Mesenchymal stem cell (in vitro differentiated cells and primary cell): ENCODE measurements around the gene SH3PXD2A.

Experiments
- DNase-seq: peaks from one replicate; pipeline ENCODE4 v3.0.0-alpha.2; 2013
- H2AFZ ChIP-seq: one replicate; pipeline ENCODE4 v1.6.1; 2013; ENCODE audit warnings: low read depth, mild to moderate bottlenecking, control low read depth, inconsistent platforms, low read length, moderate library complexity
- H2AK5ac ChIP-seq: 2 replicates; pipeline ENCODE4 v1.6.1; 2013; ENCODE audit warnings: low read length, moderate library complexity, mild to moderate bottlenecking, inconsistent platforms; ENCODE audit not compliant: severe bottlenecking
- H2BK120ac ChIP-seq: one replicate; pipeline ENCODE4 v1.6.1; 2013; ENCODE audit warnings: low read depth, mild to moderate bottlenecking, inconsistent platforms, low read length, moderate library complexity
- H2BK12ac ChIP-seq, 2 experiments: one replicate each; pipeline ENCODE4 v1.6.1; 2013; ENCODE audit warnings: inconsistent platforms in 2 of 2, low read length in 2 of 2, mild to moderate bottlenecking in 2 of 2, moderate library complexity in 2 of 2, control low read depth in 1 of 2
- H2BK15ac ChIP-seq: one replicate; pipeline ENCODE4 v1.6.1; 2013; ENCODE audit warnings: mild to moderate bottlenecking, low read depth, inconsistent platforms; ENCODE audit not compliant: poor library complexity, severe bottlenecking
- H2BK5ac ChIP-seq: 2 replicates; pipeline ENCODE4 v1.6.1; 2013; ENCODE audit warnings: low read depth, mild to moderate bottlenecking, low read length, control low read depth, inconsistent platforms; ENCODE audit not compliant: poor library complexity, severe bottlenecking
- H3K14ac ChIP-seq, 2 experiments: one replicate each; pipeline ENCODE4 v1.6.1; 2013; ENCODE audit warnings: inconsistent platforms in 2 of 2, low read length in 2 of 2, control low read depth in 1 of 2, mild to moderate bottlenecking in 1 of 2, moderate library complexity in 1 of 2
- H3K18ac ChIP-seq, 2 experiments: one replicate each; pipeline ENCODE4 v1.6.1; 2013; ENCODE audit warnings: inconsistent platforms in 2 of 2, low read length in 2 of 2, control low read depth in 1 of 2, low read depth in 1 of 2, mild to moderate bottlenecking in 1 of 2
- H3K23ac ChIP-seq, 2 experiments: one replicate each; pipeline ENCODE4 v1.6.1; 2013; ENCODE audit warnings: inconsistent platforms in 2 of 2, low read length in 2 of 2, mild to moderate bottlenecking in 2 of 2, moderate library complexity in 2 of 2, control low read depth in 1 of 2
- H3K27ac ChIP-seq: 2 replicates; pipeline ENCODE4 v1.5.1; 2013; ENCODE audit warnings: mild to moderate bottlenecking, moderate library complexity, low read length, control low read depth, inconsistent platforms; ENCODE audit not compliant: poor library complexity, severe bottlenecking
- H3K27me3 ChIP-seq, 2 experiments: 2 replicates each; pipeline versions ENCODE4 v1.6.1 to v1.7.0; 2013; ENCODE audit warnings: low read length in 2 of 2, mild to moderate bottlenecking in 2 of 2, moderate library complexity in 2 of 2, control low read depth in 1 of 2, inconsistent platforms in 1 of 2; ENCODE audit not compliant: control insufficient read depth in 1 of 2, insufficient read depth in 1 of 2
- H3K36me3 ChIP-seq, 2 experiments: 2 replicates each; pipeline versions ENCODE4 v1.6.1 to v1.7.0; 2013; ENCODE audit warnings: low read length in 2 of 2, control low read depth in 1 of 2, inconsistent platforms in 1 of 2, low read depth in 1 of 2, mild to moderate bottlenecking in 1 of 2; ENCODE audit not compliant: insufficient read depth in 2 of 2, control insufficient read depth in 1 of 2
- H3K4ac ChIP-seq, 2 experiments: one replicate each; pipeline ENCODE4 v1.6.1; 2013; ENCODE audit warnings: inconsistent platforms in 2 of 2, low read length in 2 of 2, mild to moderate bottlenecking in 2 of 2, moderate library complexity in 2 of 2, control low read depth in 1 of 2, low read depth in 1 of 2
- H3K4me1 ChIP-seq: 2 replicates; pipeline ENCODE4 v1.6.1; 2013; ENCODE audit warnings: low read depth, low read length, control low read depth; ENCODE audit not compliant: control insufficient read depth, insufficient read depth
- H3K4me2 ChIP-seq: 2 replicates; pipeline ENCODE4 v1.6.1; 2013; ENCODE audit warnings: low read length, mild to moderate bottlenecking, inconsistent platforms; ENCODE audit not compliant: poor library complexity, severe bottlenecking
- H3K4me3 ChIP-seq, 2 experiments: 2 replicates each; pipeline versions ENCODE4 v1.5.1 to v1.7.0; 2013; ENCODE audit warnings: low read length in 2 of 2, mild to moderate bottlenecking in 2 of 2, control low read depth in 1 of 2, low read depth in 1 of 2; ENCODE audit not compliant: insufficient read depth in 1 of 2
- H3K79me1 ChIP-seq: replicated peaks from 2 replicates; pipeline ENCODE4 v1.6.1; 2013; ENCODE audit warnings: mild to moderate bottlenecking, control low read depth, low read length, inconsistent platforms; ENCODE audit not compliant: poor library complexity, severe bottlenecking
- H3K9ac ChIP-seq: 2 replicates; pipeline ENCODE4 v1.7.0; 2013; ENCODE audit warnings: mild to moderate bottlenecking, low read length, moderate library complexity
- H3K9me3 ChIP-seq: 2 replicates; pipeline ENCODE4 v1.7.0; 2013; ENCODE audit warnings: mild to moderate bottlenecking, low read length; ENCODE audit not compliant: control insufficient read depth
- H4K8ac ChIP-seq: one replicate; pipeline ENCODE4 v1.6.1; 2013; ENCODE audit warnings: inconsistent platforms, mild to moderate bottlenecking, low read length, moderate library complexity
- H4K91ac ChIP-seq: one replicate; pipeline ENCODE4 v1.6.1; 2013; ENCODE audit warnings: mild to moderate bottlenecking, low read length, inconsistent platforms
- WGBS: methylation state at CpG from one replicate; pipeline ENCODE4 v1.1.7; 2013; ENCODE audit warnings: mixed read lengths; 5-methylcytosine and 5-hydroxymethylcytosine counted together

SH3PXD2A gene

GRCh38 chr10:103850572-103850895 lies 4.8 kb downstream of the SH3PXD2A start:
- H2AK5ac ChIP-seq = no peak overlapping the region
- peak overlapping the region; percentile 60 to 86 for H2BK12ac ChIP-seq
- H3K27me3 ChIP-seq = peaks cover 0 to 8% of the 10 kb centered on the region in 2 experiments
- no peak overlapping the region for H3K14ac ChIP-seq
- H3K4ac ChIP-seq = peak overlapping the region in 1 of 2 experiments; percentile 54
- H3K27ac ChIP-seq = no peak overlapping the region
- no peak for DNase-seq
- H3K18ac ChIP-seq = peak overlapping the region; percentile 23 to 85
- H3K4me1 ChIP-seq = peaks cover 26% of the 10 kb centered on the region
- H2BK5ac ChIP-seq = no peak overlapping the region
- peak overlapping the region in 1 of 2 experiments; percentile 54 for H3K4me3 ChIP-seq
- no peak overlapping the region for H3K4me2 ChIP-seq
- no peak overlapping the region for H2BK120ac ChIP-seq
- H3K79me1 ChIP-seq = peaks cover 1% of the 10 kb centered on the region
- peak overlapping the region; percentile 53 for H4K8ac ChIP-seq
- no peaks in the 10 kb centered on the region for H3K36me3 ChIP-seq
- WGBS = 61% methylated on average over 3 of the region's 3 CpGs
- peak overlapping the region; percentile 55 for H4K91ac ChIP-seq
- H3K9ac ChIP-seq = peak overlapping the region; percentile 86
- peak overlapping the region in 1 of 2 experiments; percentile 79 for H3K23ac ChIP-seq
- peak overlapping the region; percentile 13 for H2BK15ac ChIP-seq
- H3K9me3 ChIP-seq = no peaks in the 10 kb centered on the region
- H2AFZ ChIP-seq = no peak overlapping the region

GRCh38 chr10:103849880-103850571 lies 5.3 kb downstream of the SH3PXD2A start:
- peak overlapping the region; percentile 3 for H4K8ac ChIP-seq
- no peak overlapping the region for H2BK5ac ChIP-seq
- H3K9ac ChIP-seq = peak overlapping the region; percentile 86
- H2BK12ac ChIP-seq = peak overlapping the region in 1 of 2 experiments; percentile 86
- peaks cover 25% of the 10 kb centered on the region for H3K4me1 ChIP-seq
- peak overlapping the region; percentile 46 to 85 for H3K18ac ChIP-seq
- H3K4me3 ChIP-seq = peak overlapping the region in 1 of 2 experiments; percentile 54
- DNase-seq = peak; percentile 93
- no peaks in the 10 kb centered on the region for H3K9me3 ChIP-seq
- H3K4me2 ChIP-seq = peak overlapping the region; percentile 46
- H4K91ac ChIP-seq = peak overlapping the region; percentile 55
- H3K23ac ChIP-seq = peak overlapping the region in 1 of 2 experiments; percentile 79
- peak overlapping the region; percentile 28 to 54 for H3K4ac ChIP-seq
- peaks cover 1% of the 10 kb centered on the region for H3K79me1 ChIP-seq
- no peaks in the 10 kb centered on the region for H3K36me3 ChIP-seq
- H3K14ac ChIP-seq = peak overlapping the region in 1 of 2 experiments; percentile 88
- no peak overlapping the region for H2AFZ ChIP-seq
- H2AK5ac ChIP-seq = no peak overlapping the region
- WGBS = 18% methylated on average over 5 of the region's 8 CpGs
- no peak overlapping the region for H2BK15ac ChIP-seq
- H3K27ac ChIP-seq = peak overlapping the region; percentile 44
- H2BK120ac ChIP-seq = no peak overlapping the region
- H3K27me3 ChIP-seq = peaks cover 0 to 8% of the 10 kb centered on the region in 2 experiments

GRCh38 chr10:103849212-103849877 lies 6.0 kb downstream of the SH3PXD2A start:
- Histone ChIP-seq H2BK120ac (peak overlapping the region; percentile 12), H3K23ac (no peak overlapping the region), H3K4me3 (peak overlapping the region in 1 of 2 experiments; percentile 54), H3K4me2 (no peak overlapping the region), H3K79me1 (peaks cover 1% of the 10 kb centered on the region), H3K9me3 (no peaks in the 10 kb centered on the region), H2AK5ac (no peak overlapping the region), H2BK15ac (peak overlapping the region; percentile 73), H2AFZ (no peak overlapping the region), H2BK5ac (no peak overlapping the region), H3K14ac (peak overlapping the region in 1 of 2 experiments; percentile 22), H3K18ac (peak overlapping the region; percentile 71 to 73), H3K27ac (no peak overlapping the region), H4K91ac (peak overlapping the region; percentile 28), H4K8ac (peak overlapping the region; percentile 67), H3K4ac (peak overlapping the region; percentile 54 to 74), H3K9ac (peak overlapping the region; percentile 86), H3K36me3 (no peaks in the 10 kb centered on the region), H2BK12ac (peak overlapping the region; percentile 29 to 90), H3K27me3 (peaks cover 0 to 6% of the 10 kb centered on the region in 2 experiments), H3K4me1 (peaks cover 18% of the 10 kb centered on the region)
- 92% methylated on average over 8 of the region's 10 CpGs for WGBS
- DNase-seq = no peak

- peaks cover 16% of the 10 kb centered on the region for H3K4me1 ChIP-seq
- H3K9ac ChIP-seq = no peak overlapping the region
- no peak overlapping the region for H2BK5ac ChIP-seq
- no peak overlapping the region for H2AFZ ChIP-seq
- H2BK120ac ChIP-seq = no peak overlapping the region
- no peak overlapping the region for H3K14ac ChIP-seq
- H2AK5ac ChIP-seq = no peak overlapping the region
- H4K8ac ChIP-seq = no peak overlapping the region
- no peaks in the 10 kb centered on the region for H3K27me3 ChIP-seq
- peak overlapping the region in 1 of 2 experiments; percentile 16 for H2BK12ac ChIP-seq
- H2BK15ac ChIP-seq = no peak overlapping the region
- WGBS = 77% methylated on average over 7 of the region's 8 CpGs
- H3K9me3 ChIP-seq = no peaks in the 10 kb centered on the region
- no peaks in the 10 kb centered on the region for H3K36me3 ChIP-seq
- H3K79me1 ChIP-seq = peaks cover 1% of the 10 kb centered on the region
- no peak for DNase-seq
- no peak overlapping the region for H3K23ac ChIP-seq
- H3K27ac ChIP-seq = no peak overlapping the region
- no peak overlapping the region for H3K4me3 ChIP-seq
- peak overlapping the region in 1 of 2 experiments; percentile 35 for H3K18ac ChIP-seq
- no peak overlapping the region for H3K4ac ChIP-seq
- H3K4me2 ChIP-seq = no peak overlapping the region
- H4K91ac ChIP-seq = no peak overlapping the region
Observed at GRCh38 chr10:103847909-103848468, 7.4 kb downstream of the SH3PXD2A start.
